SK-N-SH (cell line): Measurements from ENCODE around the gene DTNA. TPM values are rescaled to one million over a fixed set of nuclear protein-coding genes. Genes with fewer than 3 reads are reported as not detected.

ENCODE experiments used
- CTCF ChIA-PET: fragments of 300-600, 350-600 bp; formaldehyde crosslinking; extraction: SDS; loops from one replicate; lab custom pipeline; 2021; lab: Yijun Ruan, JAX
- POLR2A ChIA-PET: fragments of 350-600 bp; sonication (Branson Sonifier 250); formaldehyde crosslinking; extraction: SDS; loops from one replicate; lab custom pipeline; 2020; ENCODE audit warnings: antibody characterized with exemption, inconsistent platforms; lab: Yijun Ruan, JAX
- DNase-seq: peaks from one replicate; pipeline ENCODE4 v3.0.0; 2012
- H2AFZ ChIP-seq: fragments of 200-600 bp; sonication (generic); 2 replicates; pipeline ENCODE4 v1.8.1; 2016; ENCODE audit warnings: antibody characterized with exemption, mild to moderate bottlenecking, low read depth
- H3F3A ChIP-seq: fragments of 200-600 bp; sonication (generic); replicated peaks from 2 replicates; pipeline ENCODE3; 2016; ENCODE audit warnings: antibody characterized with exemption, mild to moderate bottlenecking; ENCODE audit not compliant: insufficient read depth
- H3K27ac ChIP-seq, 2 experiments: fragments of 200-500 bp in 1 of 2; fragments of 200-600 bp in 1 of 2; sonication (Bioruptor generic) in 1 of 2; sonication (generic), shearing (Covaris generic) in 1 of 2; 2 replicates each; pipeline versions ENCODE4 v1.5.1 to v1.6.1; 2014 to 2016; ENCODE audit warnings: low read depth in 2 of 2, inconsistent platforms in 1 of 2, low read length in 1 of 2, mild to moderate bottlenecking in 1 of 2, mixed read lengths in 1 of 2
- H3K27me3 ChIP-seq: fragments of 200-600 bp; sonication (generic), shearing (Covaris generic); 2 replicates; pipeline ENCODE4 v1.6.1; 2016; ENCODE audit warnings: mixed run types; ENCODE audit not compliant: insufficient read depth
- H3K36me3 ChIP-seq, 2 experiments: fragments of 200-500 bp in 1 of 2; fragments of 200-600 bp in 1 of 2; sonication (Bioruptor generic) in 1 of 2; sonication (generic) in 1 of 2; replicated peaks in 1 of 2; 2 replicates each; pipeline versions ENCODE3 to v1.5.1; 2014 to 2016; ENCODE audit warnings: low read length in 1 of 2, mild to moderate bottlenecking in 1 of 2; ENCODE audit not compliant: insufficient read depth in 2 of 2, control insufficient read depth in 1 of 2
- H3K4me1 ChIP-seq, 2 experiments: fragments of 200-500 bp in 1 of 2; fragments of 200-600 bp in 1 of 2; sonication (Bioruptor generic) in 1 of 2; sonication (generic), shearing (Covaris generic) in 1 of 2; 2 replicates each; pipeline versions ENCODE4 v1.5.1 to v1.6.1; 2014 to 2016; ENCODE audit warnings: low read depth in 1 of 2, low read length in 1 of 2, mixed run types in 1 of 2; ENCODE audit not compliant: insufficient read depth in 2 of 2, control insufficient read depth in 1 of 2
- H3K4me2 ChIP-seq: fragments of 200-600 bp; sonication (generic), shearing (Covaris generic); 2 replicates; pipeline ENCODE4 v1.6.1; 2017; ENCODE audit warnings: mixed run types
- H3K4me3 ChIP-seq, 2 experiments: fragments of 200-500 bp in 1 of 2; fragments of 200-600 bp in 1 of 2; sonication (Bioruptor generic) in 1 of 2; sonication (generic), shearing (Covaris generic) in 1 of 2; 2 replicates each; pipeline versions ENCODE4 v1.5.1 to v1.8.1; 2014 to 2016; ENCODE audit warnings: low read depth in 2 of 2, inconsistent platforms in 1 of 2, low read length in 1 of 2, mild to moderate bottlenecking in 1 of 2, mixed read lengths in 1 of 2, moderate library complexity in 1 of 2
- H3K79me2 ChIP-seq: fragments of 200-600 bp; sonication (generic); 2 replicates; pipeline ENCODE4 v1.8.1; 2017; ENCODE audit warnings: mild to moderate bottlenecking; ENCODE audit not compliant: insufficient read depth
- H3K9ac ChIP-seq: fragments of 200-600 bp; sonication (generic); 2 replicates; pipeline ENCODE4 v1.6.1; 2017; ENCODE audit warnings: mixed run types
- H3K9me2 ChIP-seq: fragments of 200-600 bp; sonication (generic); 2 replicates; pipeline ENCODE4 v1.6.1; 2017; ENCODE audit warnings: mixed run types
- H3K9me3 ChIP-seq: fragments of 200-600 bp; sonication (generic); 2 replicates; pipeline ENCODE4 v1.6.1; 2017; ENCODE audit warnings: mixed run types, mild to moderate bottlenecking, moderate library complexity
- H4K20me1 ChIP-seq: fragments of 200-600 bp; sonication (generic); 2 replicates; pipeline ENCODE4 v1.6.1; 2017; ENCODE audit warnings: mild to moderate bottlenecking, mixed run types; ENCODE audit not compliant: insufficient read depth
- CHD2 ChIP-seq: fragments of 150-350 bp; IDR thresholded peaks from 2 replicates; pipeline ENCODE4 v1.6.1; 2018; ENCODE audit warnings: low read length; ENCODE audit not compliant: partially characterized antibody
- EP300 ChIP-seq, 2 experiments: IDR thresholded peaks; 2 replicates each; pipeline versions ENCODE4 v1.4.0 to v1.6.1; 2012; ENCODE audit warnings: borderline replicate concordance in 1 of 2, low read depth in 1 of 2, low read length in 1 of 2
- FOXM1 ChIP-seq: IDR thresholded peaks from 2 replicates; pipeline ENCODE4 v1.4.0; 2012; ENCODE audit warnings: low read depth, mild to moderate bottlenecking
- GABPA ChIP-seq: IDR thresholded peaks from 2 replicates; pipeline ENCODE4 v1.4.0; 2012; ENCODE audit warnings: low read depth, mild to moderate bottlenecking
- MXI1 ChIP-seq: IDR thresholded peaks from 2 replicates; pipeline ENCODE4 v1.6.1; 2012; ENCODE audit warnings: mild to moderate bottlenecking, low read depth, low read length, improper control_type of control experiment
- NRF1 ChIP-seq: IDR thresholded peaks from 2 replicates; pipeline ENCODE4 v1.6.1; 2012; ENCODE audit warnings: low read depth, mild to moderate bottlenecking, low read length
- POLR2AphosphoS5 ChIP-seq: IDR thresholded peaks from 2 replicates; pipeline ENCODE4 v1.6.1; 2012; ENCODE audit warnings: low read depth, low read length
- RFX5 ChIP-seq: IDR thresholded peaks from 2 replicates; pipeline ENCODE4 v1.6.1; 2012; ENCODE audit warnings: mild to moderate bottlenecking, improper control_type of control experiment, low read length
- SIN3A ChIP-seq: IDR thresholded peaks from 2 replicates; pipeline ENCODE4 v1.6.1; 2012; ENCODE audit warnings: low read depth, mild to moderate bottlenecking, low read length, moderate library complexity, borderline replicate concordance
- SMC3 ChIP-seq: IDR thresholded peaks from 2 replicates; pipeline ENCODE4 v1.6.1; 2012; ENCODE audit warnings: low read depth, low read length, improper control_type of control experiment
- TCF12 ChIP-seq: IDR thresholded peaks from 2 replicates; pipeline ENCODE4 v1.4.0; 2012
- TEAD4 ChIP-seq: IDR thresholded peaks from 2 replicates; pipeline ENCODE4 v1.4.0; 2012; ENCODE audit warnings: mild to moderate bottlenecking, borderline replicate concordance; ENCODE audit not compliant: insufficient read depth
- WGBS: methylation state at CpG from one replicate; pipeline ENCODE4 v1.1.6; 2017; ENCODE audit warnings: low lambda C conversion rate; 5-methylcytosine and 5-hydroxymethylcytosine counted together
- polyA plus RNA-seq, 3 experiments: library from polyadenylated mRNA; depleted of rRNA; stranded (reverse); fragments of >200 nt; gene quantifications; 2 replicates each; pipeline ENCODE4 v1.2.3, GENCODE V29; 2012
- TF ChIP-seq, protein P1 (sequence below): fragments of 150-350 bp; IDR thresholded peaks from 2 replicates; pipeline ENCODE4 v1.6.1; 2016; ENCODE audit warnings: mild to moderate bottlenecking, low read depth, low read length
- TF ChIP-seq, protein P2 (sequence below): IDR thresholded peaks from 2 replicates; pipeline ENCODE4 v1.6.1; 2012; ENCODE audit warnings: mild to moderate bottlenecking, low read depth, low read length, moderate library complexity

The DTNA gene
- polyA plus RNA-seq, 1 of the 3 experiments (the other 2 are of a cell fraction): 7.9 TPM

DNA sequence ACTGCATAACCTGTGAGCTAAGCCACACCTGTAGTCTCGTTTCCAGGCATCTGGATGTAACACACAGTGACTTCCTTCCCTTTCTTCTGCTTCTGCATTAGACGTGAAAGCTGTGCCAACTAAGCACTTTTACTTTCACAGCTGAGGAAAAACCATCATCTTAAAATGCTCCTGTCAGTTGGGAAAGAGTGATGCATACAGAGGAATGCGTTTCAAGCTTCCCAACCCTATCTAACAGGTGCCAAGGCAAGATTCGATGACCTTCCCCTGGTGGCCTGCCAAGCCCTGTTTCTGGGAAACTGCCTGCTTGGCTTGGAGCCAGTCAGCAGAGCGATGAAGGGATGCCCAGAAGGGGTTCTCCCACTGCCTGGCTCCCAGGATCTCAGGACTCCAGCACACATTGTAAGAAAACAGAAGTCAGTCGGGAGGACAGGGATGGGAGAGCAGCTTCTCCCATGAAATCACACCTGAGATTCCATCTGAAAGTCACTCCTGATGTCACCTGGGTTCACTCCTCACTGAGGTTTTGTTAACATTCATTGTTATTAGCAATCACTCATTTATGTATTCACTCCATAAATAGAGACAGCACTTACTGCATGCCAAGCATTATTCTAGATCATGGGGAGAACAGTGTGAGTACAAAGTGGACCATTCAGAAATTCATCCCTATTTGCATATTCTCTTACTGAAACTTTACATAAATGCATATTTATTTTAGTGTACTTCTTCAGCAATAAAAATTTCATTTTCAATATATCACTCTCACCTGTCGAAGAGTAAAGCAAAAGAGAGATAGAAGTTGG is 64.1 kb downstream of the DTNA start (continued):
- TF ChIP-seq, protein P1, sequence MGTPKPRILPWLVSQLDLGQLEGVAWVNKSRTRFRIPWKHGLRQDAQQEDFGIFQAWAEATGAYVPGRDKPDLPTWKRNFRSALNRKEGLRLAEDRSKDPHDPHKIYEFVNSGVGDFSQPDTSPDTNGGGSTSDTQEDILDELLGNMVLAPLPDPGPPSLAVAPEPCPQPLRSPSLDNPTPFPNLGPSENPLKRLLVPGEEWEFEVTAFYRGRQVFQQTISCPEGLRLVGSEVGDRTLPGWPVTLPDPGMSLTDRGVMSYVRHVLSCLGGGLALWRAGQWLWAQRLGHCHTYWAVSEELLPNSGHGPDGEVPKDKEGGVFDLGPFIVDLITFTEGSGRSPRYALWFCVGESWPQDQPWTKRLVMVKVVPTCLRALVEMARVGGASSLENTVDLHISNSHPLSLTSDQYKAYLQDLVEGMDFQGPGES: no peak
- TF ChIP-seq RFX5 (no peak), SMC3 (no peak), NRF1 (no peak), FOXM1 (no peak), SIN3A (peak; percentile 40; the same call in 1 of the 2 replicates)
- TF ChIP-seq, protein P2, sequence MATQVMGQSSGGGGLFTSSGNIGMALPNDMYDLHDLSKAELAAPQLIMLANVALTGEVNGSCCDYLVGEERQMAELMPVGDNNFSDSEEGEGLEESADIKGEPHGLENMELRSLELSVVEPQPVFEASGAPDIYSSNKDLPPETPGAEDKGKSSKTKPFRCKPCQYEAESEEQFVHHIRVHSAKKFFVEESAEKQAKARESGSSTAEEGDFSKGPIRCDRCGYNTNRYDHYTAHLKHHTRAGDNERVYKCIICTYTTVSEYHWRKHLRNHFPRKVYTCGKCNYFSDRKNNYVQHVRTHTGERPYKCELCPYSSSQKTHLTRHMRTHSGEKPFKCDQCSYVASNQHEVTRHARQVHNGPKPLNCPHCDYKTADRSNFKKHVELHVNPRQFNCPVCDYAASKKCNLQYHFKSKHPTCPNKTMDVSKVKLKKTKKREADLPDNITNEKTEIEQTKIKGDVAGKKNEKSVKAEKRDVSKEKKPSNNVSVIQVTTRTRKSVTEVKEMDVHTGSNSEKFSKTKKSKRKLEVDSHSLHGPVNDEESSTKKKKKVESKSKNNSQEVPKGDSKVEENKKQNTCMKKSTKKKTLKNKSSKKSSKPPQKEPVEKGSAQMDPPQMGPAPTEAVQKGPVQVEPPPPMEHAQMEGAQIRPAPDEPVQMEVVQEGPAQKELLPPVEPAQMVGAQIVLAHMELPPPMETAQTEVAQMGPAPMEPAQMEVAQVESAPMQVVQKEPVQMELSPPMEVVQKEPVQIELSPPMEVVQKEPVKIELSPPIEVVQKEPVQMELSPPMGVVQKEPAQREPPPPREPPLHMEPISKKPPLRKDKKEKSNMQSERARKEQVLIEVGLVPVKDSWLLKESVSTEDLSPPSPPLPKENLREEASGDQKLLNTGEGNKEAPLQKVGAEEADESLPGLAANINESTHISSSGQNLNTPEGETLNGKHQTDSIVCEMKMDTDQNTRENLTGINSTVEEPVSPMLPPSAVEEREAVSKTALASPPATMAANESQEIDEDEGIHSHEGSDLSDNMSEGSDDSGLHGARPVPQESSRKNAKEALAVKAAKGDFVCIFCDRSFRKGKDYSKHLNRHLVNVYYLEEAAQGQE: 0 out of 2 replicates have a peak, but pooled peaks have one; percentile 11

DNA sequence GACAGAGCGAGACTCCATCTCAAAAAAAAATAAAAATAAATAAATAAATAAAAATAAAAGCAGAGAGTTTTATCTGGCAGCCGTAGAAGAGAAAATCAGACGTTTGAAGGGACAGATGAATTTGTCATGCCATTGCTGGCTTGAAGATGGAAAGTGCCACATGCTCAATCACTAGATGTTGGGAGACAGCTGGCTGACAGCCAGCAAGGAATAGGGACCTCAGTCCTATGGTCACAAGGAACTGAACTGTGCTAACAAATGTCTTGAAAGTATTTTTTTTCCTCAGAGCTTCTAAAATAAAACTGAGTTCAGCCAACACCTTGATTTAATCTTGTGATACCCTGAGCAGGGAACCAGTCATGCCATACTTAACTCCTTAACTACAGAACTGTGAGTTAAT is 65.4 kb downstream of the DTNA start:
- 92% methylated on average over 3 of the region's 3 CpGs for WGBS
- POLR2A ChIA-PET: no interaction called here
- no peak for DNase-seq
- Histone ChIP-seq H3K27me3 (no peaks in the 10 kb centered on the region), H3K9ac (no peak overlapping the region), H3K79me2 (no peaks in the 10 kb centered on the region), H3K9me3 (no peaks in the 10 kb centered on the region), H4K20me1 (no peaks in the 10 kb centered on the region), H3K4me3 (no peak overlapping the region), H3K36me3 (no peaks in the 10 kb centered on the region), H3K4me1 (peaks cover 7 to 13% of the 10 kb centered on the region in 2 experiments; a peak in 3 of 4 replicates), H3K27ac (no peak overlapping the region)
- CTCF ChIA-PET: interaction anchor here (1.1 kb wide), 1 partner anchor 12 kb away, joined by 5 read pairs; no protein-coding TSS in a partner anchor
- TF ChIP-seq TEAD4 (no peak), POLR2AphosphoS5 (no peak), GABPA (no peak), EP300 (IDR thresholded peaks at IDR 0.05; ENCODE audit: borderline replicate concordance in 1 of 2, low read depth in 1 of 2, low read length in 1 of 2) (no peak), CHD2 (no peak), TCF12 (no peak), RFX5 (no peak), FOXM1 (no peak), MXI1 (no peak)
- TF ChIP-seq, protein P1: no peak
- TF ChIP-seq, all 33 proteins: peak for 0
- Histone ChIP-seq H3K4me2 (no peak overlapping the region), H3K9me2 (no peaks in the 10 kb centered on the region), H3F3A (peaks cover 5% of the 10 kb centered on the region), H2AFZ (no peak overlapping the region)
